Stimulated activated CD4-positive, alpha-beta T cell treated with anti-CD3 and anti-CD28 coated beads, Interleukin-1b, Interleukin-23, amount 100 ng/mL, for 4 hours (primary cell): ENCODE results near the gene MRPL19.

ENCODE experiments used
- DNase-seq, 2 donors: peaks; one replicate each; pipeline ENCODE4 v3.0.0-alpha.2; 2020; ENCODE audit warnings: low read depth in 2 of 2

MRPL19 gene

DNA sequence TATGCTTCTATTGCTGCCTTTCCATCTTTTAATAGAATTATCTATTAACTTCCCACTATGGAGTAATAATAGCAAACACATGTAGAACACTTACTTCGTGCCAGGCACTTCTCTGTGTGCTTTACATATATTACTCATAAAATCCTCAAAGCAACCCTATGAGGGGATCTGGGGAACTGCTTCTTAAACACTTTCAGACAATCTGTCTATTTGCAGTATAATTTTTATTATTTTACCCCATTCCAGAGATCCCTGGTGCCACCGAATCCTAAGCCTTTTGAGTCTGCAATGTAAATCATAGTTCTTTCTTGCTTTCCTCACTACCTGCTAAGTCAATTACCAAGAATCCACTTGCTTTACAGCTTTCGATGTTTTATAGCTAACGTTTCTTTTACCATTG is 89.7 kb downstream of the MRPL19 start:
- no peak for DNase-seq

DNA sequence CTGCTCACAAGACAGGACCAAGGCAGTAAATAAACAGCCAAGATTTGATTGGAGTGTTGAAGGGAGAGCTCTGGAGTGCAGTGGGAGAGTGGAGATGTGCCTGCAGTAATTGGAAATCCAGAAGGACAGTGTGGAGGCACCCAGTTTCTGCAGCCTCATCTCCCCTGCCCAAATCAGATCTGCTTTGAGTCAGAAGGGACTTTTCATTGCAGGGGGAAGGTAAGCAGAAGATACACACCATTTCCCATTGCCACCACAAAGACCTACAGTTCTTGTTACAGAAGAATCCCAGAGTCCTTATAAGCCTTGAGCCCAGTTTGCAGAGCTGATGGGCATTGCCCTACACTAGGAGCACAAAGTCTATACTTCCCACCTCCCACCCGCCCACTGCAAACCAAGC is 91.4 kb downstream of the MRPL19 start:
- no peak for DNase-seq
